LHCN-M2 (cell line): ENCODE data around the gene PICALM. TPM values are rescaled to one million over a fixed set of nuclear protein-coding genes. Genes with fewer than 3 reads are reported as not detected.

Experiments
- DNase-seq: peaks from one replicate; pipeline ENCODE4 v3.0.0-alpha.2; 2012; ENCODE audit warnings: low read depth
- total RNA-seq: library from RNA; depleted of rRNA; stranded (reverse); fragments of >200 nt; gene quantifications from 2 replicates; pipeline ENCODE4 v1.2.3, GENCODE V29; 2014

Gene PICALM
- total RNA-seq, 1 experiment from 2014 or later, result 186 TPM

GRCh38 chr11:86081455-86081854 lies 12.6 kb upstream of the PICALM start:
- DNase-seq, result no peak

- no peak for DNase-seq
Measured at GRCh38 chr11:86079421-86079820, 10.5 kb upstream of the PICALM start.

- no peak for DNase-seq
Measured at GRCh38 chr11:86073948-86074347, 5.1 kb upstream of the PICALM start.

GRCh38 chr11:86072211-86072610 lies 3.3 kb upstream of the PICALM start:
- no peak for DNase-seq

GRCh38 chr11:86070142-86071056 lies 1.5 kb upstream of the PICALM start:
- DNase-seq, result no peak

- DNase-seq, result peak; percentile 92
Measured at GRCh38 chr11:86069408-86070101, 671 bp upstream of the PICALM start.

GRCh38 chr11:86068138-86068871 lies 579 bp downstream of the PICALM start:
- DNase-seq, result no peak

- DNase-seq, result no peak
Measured at GRCh38 chr11:86067851-86068137, 1.1 kb downstream of the PICALM start.

- no peak for DNase-seq
Measured at GRCh38 chr11:86067009-86067850, 1.7 kb downstream of the PICALM start.

- DNase-seq, result no peak
Measured at GRCh38 chr11:86066657-86067008, 2.3 kb downstream of the PICALM start.

- no peak for DNase-seq
Measured at GRCh38 chr11:86066033-86066432, 2.9 kb downstream of the PICALM start.

GRCh38 chr11:86064220-86064803 lies 4.6 kb downstream of the PICALM start:
- peak; percentile 58 for DNase-seq

- DNase-seq, result peak; percentile 59
Measured at GRCh38 chr11:86063536-86063935, 5.3 kb downstream of the PICALM start.

GRCh38 chr11:86062719-86063118 lies 6.2 kb downstream of the PICALM start:
- DNase-seq, result no peak

GRCh38 chr11:86061483-86062205 lies 7.2 kb downstream of the PICALM start:
- DNase-seq, result no peak

- no peak for DNase-seq
Measured at GRCh38 chr11:86060544-86060943, 8.3 kb downstream of the PICALM start.

GRCh38 chr11:86058360-86058759 lies 10.5 kb downstream of the PICALM start:
- DNase-seq, result no peak

GRCh38 chr11:86056351-86056854 lies 12.5 kb downstream of the PICALM start:
- no peak for DNase-seq

- DNase-seq, result no peak
Measured at GRCh38 chr11:86052693-86053641, 15.9 kb downstream of the PICALM start.
